HG02588 (cell line): Measurements from ENCODE around the gene PROB1.
"Not testable (repeated sequence)": the region's sequence is repeated elsewhere in the genome, so short reads cannot be mapped to it uniquely, and the experiment has no call there.

ENCODE experiments used
- ATAC-seq: cut with Tn5 transposase; IDR thresholded peaks from one replicate; pipeline ENCODE4 v1.9.1; 2021; ENCODE audit warnings: mild to moderate bottlenecking, moderate library complexity; ENCODE audit not compliant: unreplicated experiment

The PROB1 gene

GRCh38 chr5:139393497-139394122 lies 1.3 kb downstream of the PROB1 start:
- ATAC-seq: no peak

GRCh38 chr5:139392678-139393496 lies 2.0 kb downstream of the PROB1 start:
- peak; percentile 44 for ATAC-seq

GRCh38 chr5:139392324-139392677 lies 2.6 kb downstream of the PROB1 start:
- ATAC-seq: no peak

GRCh38 chr5:139391570-139392323 lies 3.2 kb downstream of the PROB1 start:
- peak; percentile 0 for ATAC-seq

- ATAC-seq: no peak
Observed at GRCh38 chr5:139390639-139391569, 4.0 kb downstream of the PROB1 start.

GRCh38 chr5:139389701-139390638 lies 4.9 kb downstream of the PROB1 start, which contains the start of gene MZB1:
Gene MZB1 (minus strand): TSS chr5:139389913. CDS start chr5:139389856, 57 bp downstream.
- peak; percentile 34 for ATAC-seq

- ATAC-seq: no peak
Observed at GRCh38 chr5:139388198-139388821, 6.6 kb downstream of the PROB1 start.

- no peak for ATAC-seq
Observed at GRCh38 chr5:139387611-139388197, 7.2 kb downstream of the PROB1 start.

- ATAC-seq: not testable (repeated sequence)
Observed at GRCh38 chr5:139386956-139387355, 7.9 kb downstream of the PROB1 start.

- no peak for ATAC-seq
Observed at GRCh38 chr5:139386050-139386438, 8.9 kb downstream of the PROB1 start.

GRCh38 chr5:139385061-139386049 lies 9.5 kb downstream of the PROB1 start:
- ATAC-seq: no peak

GRCh38 chr5:139384591-139385051 lies 10.3 kb downstream of the PROB1 start:
- ATAC-seq: no peak

GRCh38 chr5:139383993-139384590 lies 10.8 kb downstream of the PROB1 start:
- ATAC-seq: no peak

GRCh38 chr5:139383275-139383992 lies 11.5 kb downstream of the PROB1 start, which contains the start of gene SLC23A1:
Gene SLC23A1 (minus strand): TSS chr5:139383297. CDS start chr5:139383253, 44 bp downstream.
- no peak for ATAC-seq

GRCh38 chr5:139382807-139383206 lies 12.1 kb downstream of the PROB1 start:
- no peak for ATAC-seq
